Measurements from ENCODE around the gene CISD1. TPM values are rescaled to one million over a fixed set of nuclear protein-coding genes. Genes with fewer than 3 reads are reported as not detected.

CISD1 gene
- total RNA-seq = 10 to 100 TPM; 10.3 to 20.3 TPM
- polyA plus RNA-seq = 10 to 100 TPM; 12.9 to 24.1 TPM
- long read RNA-seq, donor 1, transcript CISD1-201 (3 exons, 2,479 nt) = major isoform, 18 of 18 reads
- long read RNA-seq, donor 1, partial matches to known transcripts = 0 of 18 reads
- long read RNA-seq, donor 1, other reads (novel, unspliced or antisense) = 0 of 18 reads
- long read RNA-seq, donor 2, transcript CISD1-201 (3 exons, 2,479 nt) = major isoform, 7 of 7 reads
- long read RNA-seq, donor 2, partial matches to known transcripts = 0 of 7 reads
- long read RNA-seq, donor 2, other reads (novel, unspliced or antisense) = 0 of 7 reads
- long read RNA-seq, donor 3, transcript CISD1-201 (3 exons, 2,479 nt) = major isoform, 19 of 19 reads
- long read RNA-seq, donor 3, partial matches to known transcripts = 0 of 19 reads
- long read RNA-seq, donor 3, other reads (novel, unspliced or antisense) = 0 of 19 reads
- long read RNA-seq, donor 4, transcript CISD1-201 (3 exons, 2,479 nt) = major isoform, 8 of 8 reads
- long read RNA-seq, donor 4, partial matches to known transcripts = 0 of 8 reads
- long read RNA-seq, donor 4, other reads (novel, unspliced or antisense) = 0 of 8 reads
- long read RNA-seq, donor 5, transcript CISD1-201 (3 exons, 2,479 nt) = major isoform, 30 of 30 reads
- long read RNA-seq, donor 5, partial matches to known transcripts = 0 of 30 reads
- long read RNA-seq, donor 5, other reads (novel, unspliced or antisense) = 0 of 30 reads

GRCh38 chr10:58268946-58269781, at the start of gene CISD1:
Gene CISD1 (plus strand): TSS chr10:58269162. CDS start chr10:58269274, 112 bp downstream.
- no peak for TF ChIP-seq CTCF (IDR thresholded peaks at IDR 0.05; ENCODE audit: control extremely low read depth, extremely low read depth)
- Histone ChIP-seq H3K27me3 (ENCODE audit: control insufficient read depth in 3 of 3, insufficient read depth in 3 of 3, low read length in 2 of 3) (no peaks in the 10 kb centered on the region), H3K36me3 (ENCODE audit: control insufficient read depth in 4 of 4, insufficient read depth in 4 of 4, low read length in 4 of 4) (no peaks in the 10 kb centered on the region), H3K27ac (ENCODE audit: low read depth in 1 of 2, low read length in 1 of 2) (peak within 1 kb of the TSS; percentile 82 to 100), H3K9me3 (ENCODE audit: control insufficient read depth in 4 of 4, insufficient read depth in 3 of 4, low read length in 3 of 4) (peaks cover 0 to 2% (median 0%) of the 10 kb centered on the region in 4 donors), H3K9ac (ENCODE audit: insufficient read depth in 1 of 2, low read length in 2 of 2) (peak within 1 kb of the TSS; percentile 63 to 91), H3K4me3 (peak within 1 kb of the TSS; percentile 81), H3K4me1 (ENCODE audit: control insufficient read depth in 5 of 5, insufficient read depth in 5 of 5, low read length in 5 of 5) (peaks cover 0 to 35% (median 0%) of the 10 kb centered on the region in 5 donors)
- WGBS, 2 donors = 0% methylated on average over 66 of the region's 66 CpGs
- ATAC-seq (ENCODE audit: insufficient read depth, low FRiP score) (peak; percentile 82), DNase-seq (peak; percentile 97 to 99 (median 99))

GRCh38 chr10:58219875-58220274, 49.1 kb upstream of the CISD1 start:
- Histone ChIP-seq H3K4me1 (ENCODE audit: control insufficient read depth in 5 of 5, insufficient read depth in 5 of 5, low read length in 5 of 5) (peaks cover 0 to 5% (median 0%) of the 10 kb centered on the region in 5 donors), H3K36me3 (ENCODE audit: control insufficient read depth in 4 of 4, insufficient read depth in 4 of 4, low read length in 4 of 4) (peaks cover 0 to 5% (median 0%) of the 10 kb centered on the region in 4 donors), H3K4me3 (no peak overlapping the region), H3K9ac (ENCODE audit: insufficient read depth in 1 of 2, low read length in 2 of 2) (no peak overlapping the region), H3K27ac (ENCODE audit: low read depth in 1 of 2, low read length in 1 of 2) (no peak overlapping the region), H3K27me3 (ENCODE audit: control insufficient read depth in 3 of 3, insufficient read depth in 3 of 3, low read length in 2 of 3) (no peaks in the 10 kb centered on the region), H3K9me3 (ENCODE audit: control insufficient read depth in 4 of 4, insufficient read depth in 3 of 4, low read length in 3 of 4) (no peaks in the 10 kb centered on the region)
- TF ChIP-seq CTCF (IDR thresholded peaks at IDR 0.05; ENCODE audit: control extremely low read depth, extremely low read depth) = no peak
- no peak for DNase-seq
- no peak for ATAC-seq (ENCODE audit: insufficient read depth, low FRiP score)

GRCh38 chr10:58220769-58221451, 48.1 kb upstream of the CISD1 start:
- peaks cover 0 to 5% (median 0%) of the 10 kb centered on the region in 5 donors for H3K4me1 ChIP-seq (ENCODE audit: control insufficient read depth in 5 of 5, insufficient read depth in 5 of 5, low read length in 5 of 5)
- H3K36me3 ChIP-seq (ENCODE audit: control insufficient read depth in 4 of 4, insufficient read depth in 4 of 4, low read length in 4 of 4) = peaks cover 0 to 5% (median under 1%) of the 10 kb centered on the region in 4 donors
- H3K9ac ChIP-seq (ENCODE audit: insufficient read depth in 1 of 2, low read length in 2 of 2) = no peak overlapping the region
- ATAC-seq (ENCODE audit: insufficient read depth, low FRiP score) = no peak
- no peak overlapping the region for H3K4me3 ChIP-seq
- 94 to 99% methylated on average over 2 of the region's 2 CpGs for WGBS, 2 donors
- DNase-seq = no peak
- no peaks in the 10 kb centered on the region for H3K9me3 ChIP-seq (ENCODE audit: control insufficient read depth in 4 of 4, insufficient read depth in 3 of 4, low read length in 3 of 4)
- H3K27me3 ChIP-seq (ENCODE audit: control insufficient read depth in 3 of 3, insufficient read depth in 3 of 3, low read length in 2 of 3) = no peaks in the 10 kb centered on the region
- no peak for TF ChIP-seq CTCF (IDR thresholded peaks at IDR 0.05; ENCODE audit: control extremely low read depth, extremely low read depth)
- no peak overlapping the region for H3K27ac ChIP-seq (ENCODE audit: low read depth in 1 of 2, low read length in 1 of 2)

All from lung (tissue), 16 donors.